ENCODE results near the gene MGST2. TPM values are rescaled to one million over a fixed set of nuclear protein-coding genes. Genes with fewer than 3 reads are reported as not detected.

Gene MGST2
- total RNA-seq: 62.4 and 71.8 TPM in 2 replicates

DNA sequence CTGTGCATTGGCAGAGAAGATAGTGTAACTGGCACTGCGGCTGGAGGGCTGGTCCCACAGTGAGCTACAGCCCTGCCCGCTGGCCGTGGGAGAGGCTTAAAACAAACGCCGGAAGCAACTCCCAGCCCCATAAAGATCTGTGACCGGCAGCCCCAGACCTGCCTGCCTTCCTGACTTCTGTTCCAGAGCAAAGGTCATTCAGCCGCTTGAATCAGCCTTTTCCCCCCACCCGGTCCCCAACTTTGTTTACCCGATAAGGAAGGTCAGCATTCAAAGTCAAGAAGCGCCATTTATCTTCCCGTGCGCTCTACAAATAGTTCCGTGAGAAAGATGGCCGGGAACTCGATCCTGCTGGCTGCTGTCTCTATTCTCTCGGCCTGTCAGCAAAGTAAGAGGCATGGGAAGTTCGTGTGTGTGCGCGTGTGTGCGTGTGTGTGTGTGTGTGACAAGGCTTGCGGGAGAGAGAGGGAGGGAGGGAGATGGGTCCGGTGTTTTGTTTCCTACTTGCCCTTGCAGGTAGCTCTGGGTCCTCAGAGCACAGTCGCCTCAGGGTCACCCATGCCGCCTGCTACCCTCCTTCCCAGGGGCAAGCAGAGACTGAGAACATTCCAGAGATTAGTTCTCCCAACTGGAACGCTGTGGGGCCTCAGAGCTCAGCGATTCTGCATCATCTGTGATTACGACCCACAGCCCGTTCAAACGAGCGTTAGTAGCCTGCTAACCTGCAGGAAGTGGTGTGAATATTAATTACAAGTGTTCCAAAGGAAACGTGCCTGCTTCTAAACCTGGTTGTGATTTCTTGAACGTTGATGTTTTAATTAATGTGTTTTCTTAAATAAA, at the start of gene MGST2:
TSS of gene MGST2 (plus strand) at position 130 of the 840 bp plus-strand sequence. CDS start at position 331, 201 bp downstream.

Other genes with a start within 250 kb of the MGST2 start
- gene RAB33B, start 211.7 kb upstream of the MGST2 start, total RNA-seq: 3.9 and 6.2 TPM in 2 replicates
- 26.5 and 31.3 TPM in 2 replicates for gene SETD7, start 109.6 kb upstream of the MGST2 start, total RNA-seq